Gastroesophageal sphincter (tissue), 4 donors: ENCODE data around the gene NKD1. TPM values are rescaled to one million over a fixed set of nuclear protein-coding genes. Genes with fewer than 3 reads are reported as not detected.
A peak's percentile ranks its signal among the peaks of the same experiment; 100 is the strongest.

Experiments used
- ATAC-seq: fragments of 150-250 bp; one replicate; pipeline ENCODE4 v1.9.1; 2016; ENCODE audit warnings: mild to moderate bottlenecking, moderate library complexity
- H3K27ac ChIP-seq, 4 donors: fragments of 200-600 bp; sonication (generic) in 3 of 4; 1 replicate in 3 of 4; 2 replicates in 1 of 4; pipeline ENCODE4 v1.5.1; 2016 to 2019
- H3K27me3 ChIP-seq: fragments of 200-600 bp; sonication (generic); one replicate; pipeline ENCODE4 v1.5.1; 2019
- H3K36me3 ChIP-seq, 2 donors: fragments of 200-600 bp; sonication (generic); one replicate each; pipeline ENCODE4 v1.5.1; 2019; ENCODE audit warnings: control low read depth in 1 of 2
- H3K4me1 ChIP-seq, 3 donors: fragments of 200-600 bp; sonication (generic); 1 replicate in 2 of 3; 2 replicates in 1 of 3; pipeline ENCODE4 v1.5.1; 2016 to 2019; ENCODE audit warnings: control low read depth in 2 of 3
- H3K4me3 ChIP-seq, 2 donors: fragments of 200-600 bp; sonication (generic); one replicate each; pipeline ENCODE4 v1.5.1; 2019; ENCODE audit warnings: mild to moderate bottlenecking in 1 of 2, moderate library complexity in 1 of 2
- H3K9me3 ChIP-seq, 3 donors: fragments of 200-600 bp; sonication (generic); one replicate each; pipeline ENCODE4 v1.5.1; 2017 to 2019; ENCODE audit warnings: control low read depth in 2 of 3
- CTCF ChIP-seq, 4 experiments: fragments of 200-600 bp in 2 of 4; fragments of 450-650 bp in 2 of 4; sonication (generic) in 1 of 4; IDR thresholded peaks; one replicate each; pipeline ENCODE4 v1.5.1; 2017 to 2019; ENCODE audit warnings: antibody characterized with exemption in 4 of 4, mild to moderate bottlenecking in 2 of 4, moderate library complexity in 2 of 4
- EP300 ChIP-seq: sonication (generic); formaldehyde crosslinking; IDR thresholded peaks from one replicate; pipeline ENCODE4 v1.6.1; 2017; ENCODE audit warnings: antibody characterized with exemption, mild to moderate bottlenecking
- POLR2A ChIP-seq, 2 donors: fragments of 450-650 bp; IDR thresholded peaks; one replicate each; pipeline ENCODE4 v1.6.1; 2017; ENCODE audit warnings: antibody characterized with exemption in 2 of 2, mild to moderate bottlenecking in 2 of 2, moderate library complexity in 1 of 2
- POLR2AphosphoS5 ChIP-seq: sonication (generic); formaldehyde crosslinking; IDR thresholded peaks from one replicate; pipeline ENCODE4 v1.6.1; 2017; ENCODE audit warnings: antibody characterized with exemption
- WGBS, 2 donors: methylation state at CpG; one replicate each; pipeline ENCODE4 v1.1.5; 2018; ENCODE audit warnings: low coverage in 1 of 2; 5-methylcytosine and 5-hydroxymethylcytosine counted together
- total RNA-seq, 4 donors: library from RNA; depleted of rRNA; stranded (reverse); fragments of >200 nt; gene quantifications; one replicate each; pipeline ENCODE4 v1.1.0, GENCODE V29; 2016

Gene NKD1
- total RNA-seq, 4 donors from 2014 or later: 27.7 to 69.2 (median 48.7) TPM

- ATAC-seq: no peak
Observed at GRCh38 chr16:50688083-50688482, 139.9 kb downstream of the NKD1 start.

GRCh38 chr16:50688867-50689266, 140.7 kb downstream of the NKD1 start:
- Histone ChIP-seq H3K4me1 (peaks cover 0 to 13% (median 0%) of the 10 kb centered on the region in 3 donors), H3K9me3 (no peaks in the 10 kb centered on the region), H3K27me3 (no peaks in the 10 kb centered on the region), H3K36me3 (no peaks in the 10 kb centered on the region), H3K27ac (no peak overlapping the region), H3K4me3 (no peak overlapping the region)
- 62 to 74% methylated on average over 3 of the region's 3 CpGs for WGBS, 2 donors
- TF ChIP-seq CTCF (IDR thresholded peaks at IDR 0.05): no peak
- TF ChIP-seq POLR2A (IDR thresholded peaks at IDR 0.05): no peak
- TF ChIP-seq POLR2AphosphoS5: no peak
- TF ChIP-seq EP300: no peak
- ATAC-seq: no peak

More at GRCh38 chr16:50688083-50688482, 139.9 kb downstream of the NKD1 start:
- H3K4me1 ChIP-seq: peaks cover 0 to 5% (median 0%) of the 10 kb centered on the region in 3 donors
- no peaks in the 10 kb centered on the region for H3K27me3 ChIP-seq
- TF ChIP-seq EP300 (no peak), CTCF (IDR thresholded peaks at IDR 0.05) (no peak)
- no peaks in the 10 kb centered on the region for H3K36me3 ChIP-seq
- WGBS, 2 donors: 31 to 50% methylated on average over 1 to 3 of the region's 12 CpGs
- no peak overlapping the region for H3K4me3 ChIP-seq
- H3K9me3 ChIP-seq: no peaks in the 10 kb centered on the region
- no peak overlapping the region for H3K27ac ChIP-seq

- Histone ChIP-seq H3K4me1 (peaks cover 0 to 21% (median 0%) of the 10 kb centered on the region in 3 donors), H3K9me3 (no peaks in the 10 kb centered on the region), H3K36me3 (no peaks in the 10 kb centered on the region), H3K27ac (no peak overlapping the region), H3K27me3 (no peaks in the 10 kb centered on the region), H3K4me3 (no peak overlapping the region)
- TF ChIP-seq CTCF (IDR thresholded peaks at IDR 0.05) (no peak), POLR2A (IDR thresholded peaks at IDR 0.05) (no peak), EP300 (no peak), POLR2AphosphoS5 (no peak)
- WGBS, 2 donors: 82 to 90% methylated on average over 2 of the region's 2 CpGs
- ATAC-seq: no peak
Observed at GRCh38 chr16:50690177-50690576, 142.0 kb downstream of the NKD1 start.

GRCh38 chr16:50692644-50692998, 144.4 kb downstream of the NKD1 start:
- no peak for TF ChIP-seq POLR2AphosphoS5
- no peak for TF ChIP-seq CTCF (IDR thresholded peaks at IDR 0.05)
- TF ChIP-seq EP300: no peak
- TF ChIP-seq POLR2A (IDR thresholded peaks at IDR 0.05): no peak
- ATAC-seq: no peak
- H3K27ac ChIP-seq: no peak overlapping the region
- no peaks in the 10 kb centered on the region for H3K9me3 ChIP-seq
- no peak overlapping the region for H3K4me3 ChIP-seq
- peaks cover 0 to 44% (median 12%) of the 10 kb centered on the region in 3 donors for H3K4me1 ChIP-seq
- H3K36me3 ChIP-seq: no peaks in the 10 kb centered on the region
- WGBS, 2 donors: 80 to 84% methylated on average over 4 of the region's 4 CpGs
- H3K27me3 ChIP-seq: no peaks in the 10 kb centered on the region

GRCh38 chr16:50692999-50693781, 145.0 kb downstream of the NKD1 start, which contains the start of gene NOD2:
TSS of gene NOD2 (plus strand) at chr16:50693606. CDS start at chr16:50699496, 5,890 bp downstream.
- WGBS, 2 donors: 48 to 52% methylated on average over 13 to 16 of the region's 56 CpGs
- Histone ChIP-seq H3K4me1 (peaks cover 0 to 50% (median 13%) of the 10 kb centered on the region in 3 donors), H3K36me3 (no peaks in the 10 kb centered on the region), H3K27me3 (no peaks in the 10 kb centered on the region), H3K4me3 (peak within 1 kb of the TSS; percentile 40 to 52), H3K9me3 (no peaks in the 10 kb centered on the region), H3K27ac (peak within 1 kb of the TSS in 1 of 4 donors; percentile 59)
- peak; percentile 55 for ATAC-seq
- TF ChIP-seq CTCF (IDR thresholded peaks at IDR 0.05) (no peak), POLR2AphosphoS5 (no peak)
